Measurements from ENCODE around the gene FOXP3.
"Not testable (repeated sequence)": the region's sequence is repeated elsewhere in the genome, so short reads cannot be mapped to it uniquely, and the experiment has no call there.

FOXP3 gene, protein sequence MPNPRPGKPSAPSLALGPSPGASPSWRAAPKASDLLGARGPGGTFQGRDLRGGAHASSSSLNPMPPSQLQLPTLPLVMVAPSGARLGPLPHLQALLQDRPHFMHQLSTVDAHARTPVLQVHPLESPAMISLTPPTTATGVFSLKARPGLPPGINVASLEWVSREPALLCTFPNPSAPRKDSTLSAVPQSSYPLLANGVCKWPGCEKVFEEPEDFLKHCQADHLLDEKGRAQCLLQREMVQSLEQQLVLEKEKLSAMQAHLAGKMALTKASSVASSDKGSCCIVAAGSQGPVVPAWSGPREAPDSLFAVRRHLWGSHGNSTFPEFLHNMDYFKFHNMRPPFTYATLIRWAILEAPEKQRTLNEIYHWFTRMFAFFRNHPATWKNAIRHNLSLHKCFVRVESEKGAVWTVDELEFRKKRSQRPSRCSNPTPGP

DNA sequence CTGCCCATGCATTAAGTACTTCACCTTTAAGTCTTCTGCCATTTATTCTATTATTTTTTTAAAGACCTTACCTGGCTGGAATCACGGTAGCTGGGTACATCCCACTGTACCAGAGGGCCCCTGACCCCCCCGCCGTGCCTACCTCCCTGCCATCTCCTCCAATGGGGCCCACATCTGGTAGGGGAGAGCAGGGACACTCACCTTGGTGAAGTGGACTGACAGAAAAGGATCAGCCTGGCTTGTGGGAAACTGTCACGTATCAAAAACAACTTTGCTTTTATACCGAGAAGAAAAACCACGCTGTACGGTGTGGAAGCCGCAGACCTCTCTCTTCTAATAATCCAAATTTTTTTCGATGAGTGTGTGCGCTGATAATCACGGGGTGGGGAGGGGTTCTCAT, at the start of gene FOXP3:
FOXP3 (minus strand) TSS at position 251 of the 400 bp plus-strand sequence. CDS start 6,205 bp downstream, outside the sequence.
- no peak for DNase-seq

DNA sequence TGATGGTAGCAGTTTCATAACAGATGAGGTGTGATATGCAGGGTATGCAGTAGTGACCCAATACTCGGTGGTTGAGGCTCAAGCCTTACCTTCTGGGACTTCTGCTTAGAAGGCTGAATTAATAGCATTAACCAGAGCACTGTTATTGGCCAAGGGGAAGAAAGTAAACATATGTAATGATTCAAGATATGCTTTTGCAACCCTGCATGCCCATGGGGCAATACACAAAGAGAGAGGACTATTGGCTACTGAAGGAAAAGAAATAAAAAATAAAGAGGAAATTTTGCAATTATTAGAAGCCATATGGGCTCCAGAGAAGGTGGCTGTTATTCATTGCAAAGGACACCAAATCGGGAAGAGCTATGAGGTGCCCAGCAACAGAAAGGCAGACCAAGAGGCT, 47.7 kb upstream of the FOXP3 start:
- no peak for DNase-seq

DNA sequence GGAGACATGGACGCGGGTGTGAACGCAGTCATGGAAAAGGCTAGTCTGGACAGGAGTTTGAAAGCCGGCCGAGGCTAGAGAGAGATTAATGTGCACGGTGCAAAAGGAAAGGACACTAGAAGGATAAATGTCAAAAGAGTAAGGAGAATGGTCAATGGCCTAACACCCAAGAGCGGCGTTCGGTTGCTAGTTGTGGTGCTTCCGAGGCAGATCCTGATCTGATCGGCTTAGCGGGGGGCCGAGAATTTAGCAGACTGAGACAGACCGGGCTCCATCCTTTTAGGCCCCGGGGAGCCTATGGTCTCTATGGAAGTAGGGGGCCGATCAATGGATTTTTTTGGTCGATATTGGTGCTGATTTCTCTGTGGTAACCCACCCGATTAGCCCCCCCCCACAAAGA, 45.9 kb upstream of the FOXP3 start:
- no peak for DNase-seq

DNA sequence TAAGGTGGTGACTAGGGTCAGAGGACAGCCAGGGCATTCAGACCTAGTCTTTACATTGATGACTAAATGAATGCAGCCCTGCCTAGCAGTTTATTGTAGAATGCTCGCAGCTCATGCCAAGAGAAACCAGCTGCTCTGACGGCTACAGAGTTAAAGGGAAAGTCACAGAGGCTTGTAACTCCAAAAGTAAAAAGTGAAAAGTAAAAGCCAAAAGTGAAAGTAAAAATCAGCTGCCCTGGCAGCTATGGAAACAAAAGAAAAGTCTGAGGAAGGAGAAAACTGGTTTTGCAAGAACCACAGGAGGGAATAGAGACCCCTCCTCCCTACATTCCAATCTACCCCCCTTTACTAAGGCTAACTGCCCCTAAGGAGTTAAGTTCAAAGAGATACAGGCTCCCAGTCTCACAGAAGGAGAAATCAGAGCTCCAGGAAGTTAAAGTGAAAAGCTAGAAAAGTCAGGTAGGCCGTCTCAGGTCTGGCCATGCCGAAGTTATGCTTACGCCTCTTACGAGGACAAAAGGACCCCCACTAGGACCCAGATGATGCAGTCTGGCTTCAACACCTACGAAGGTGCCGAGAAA, 45.0 kb upstream of the FOXP3 start:
- no peak for DNase-seq

DNA sequence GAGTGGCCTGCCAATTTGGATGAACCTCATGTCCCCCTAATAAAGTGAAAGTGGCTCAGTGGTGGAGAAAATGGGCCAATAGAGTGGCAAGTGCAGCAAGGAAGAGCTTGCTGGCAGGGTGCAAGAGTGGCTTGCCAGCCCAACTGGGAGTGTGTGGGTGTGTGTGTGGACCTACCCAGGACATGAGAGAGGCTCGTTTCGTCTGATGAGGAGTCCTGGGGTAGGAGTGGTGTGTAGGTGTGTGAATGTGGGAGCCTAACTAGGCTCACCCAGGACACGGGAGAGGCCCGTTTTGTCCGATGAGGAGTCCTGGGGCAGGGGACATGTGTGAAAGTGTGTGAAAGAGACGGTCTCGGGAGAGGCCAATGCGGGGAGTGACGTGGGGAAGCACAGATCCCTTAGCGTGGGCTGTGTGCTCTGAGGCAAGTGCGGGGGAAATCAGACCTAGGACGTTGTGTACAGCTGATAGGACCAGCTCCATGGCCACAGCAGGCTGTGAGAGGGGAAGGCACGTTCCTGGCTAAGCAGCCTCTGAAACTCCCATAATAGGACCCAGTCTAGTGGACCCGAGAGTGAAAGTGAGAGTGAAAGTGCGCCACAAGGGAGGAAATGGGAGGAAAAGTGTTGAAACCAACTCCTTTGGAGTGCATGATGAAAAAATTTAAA, 44.2 kb upstream of the FOXP3 start:
- no peak for DNase-seq

DNA sequence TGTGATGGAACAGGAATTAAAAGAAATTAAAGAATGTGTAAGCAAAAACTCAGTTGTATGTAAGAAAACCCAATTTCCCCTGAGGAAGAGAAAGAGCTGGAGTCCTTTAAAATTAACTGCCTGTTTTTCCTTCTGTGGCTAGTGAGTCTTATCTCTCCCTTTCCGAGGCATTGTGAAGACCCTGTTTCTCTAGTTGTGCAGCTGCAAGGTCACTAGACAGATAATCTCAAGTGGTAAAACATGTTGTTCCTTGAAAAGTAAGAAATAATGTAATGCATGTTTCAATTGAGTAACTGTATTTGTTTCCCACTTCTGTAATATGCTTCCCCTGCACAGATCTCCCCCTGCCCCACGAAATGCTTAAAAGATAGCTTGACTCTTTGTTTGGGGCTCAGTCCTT, 43.3 kb upstream of the FOXP3 start:
- DNase-seq = not testable (repeated sequence)

DNA sequence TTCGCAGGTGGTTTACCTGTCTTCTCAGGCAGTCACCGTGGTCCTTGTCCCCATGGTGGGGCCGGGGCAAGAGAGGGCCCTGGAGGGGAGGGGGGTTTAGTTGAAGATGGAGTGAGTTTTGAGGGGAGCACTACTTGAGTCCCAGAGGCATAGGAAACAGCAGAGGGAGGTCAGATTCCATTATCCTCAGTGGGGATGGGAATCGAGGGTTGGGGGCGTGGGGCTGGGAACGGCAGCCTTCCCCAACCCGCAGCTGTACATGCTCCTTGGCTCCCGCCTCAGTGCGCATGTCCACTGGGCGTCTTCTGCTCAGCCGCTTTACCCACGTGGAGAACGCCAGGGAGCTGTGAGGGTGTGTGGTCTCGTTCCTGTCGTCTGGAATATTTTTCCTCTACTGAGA, 38.8 kb upstream of the FOXP3 start, which contains the start of gene GAGE10:
GAGE10 (plus strand) TSS at position 301 of the 400 bp plus-strand sequence. CDS start 1,214 bp downstream, outside the sequence.
- DNase-seq = no peak

DNA sequence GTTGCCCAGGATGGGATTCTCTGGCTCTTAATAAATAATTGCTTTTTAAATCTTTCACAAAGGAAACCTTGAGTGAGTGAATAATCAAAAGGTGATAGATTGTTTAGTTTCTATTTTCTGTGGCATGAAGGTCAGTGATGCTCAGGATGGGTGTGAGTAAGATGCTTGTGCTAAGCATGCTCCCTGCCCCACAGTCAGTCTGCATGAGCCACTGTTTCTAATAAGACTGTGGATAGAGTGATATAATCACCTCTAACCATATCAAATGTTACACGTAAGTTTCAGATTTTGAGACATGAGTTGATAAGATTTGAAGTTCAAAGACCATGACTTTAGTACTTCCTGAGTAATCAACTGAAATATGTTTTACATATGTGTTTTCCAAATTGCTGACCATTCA, 36.2 kb upstream of the FOXP3 start:
- no peak for DNase-seq

DNA sequence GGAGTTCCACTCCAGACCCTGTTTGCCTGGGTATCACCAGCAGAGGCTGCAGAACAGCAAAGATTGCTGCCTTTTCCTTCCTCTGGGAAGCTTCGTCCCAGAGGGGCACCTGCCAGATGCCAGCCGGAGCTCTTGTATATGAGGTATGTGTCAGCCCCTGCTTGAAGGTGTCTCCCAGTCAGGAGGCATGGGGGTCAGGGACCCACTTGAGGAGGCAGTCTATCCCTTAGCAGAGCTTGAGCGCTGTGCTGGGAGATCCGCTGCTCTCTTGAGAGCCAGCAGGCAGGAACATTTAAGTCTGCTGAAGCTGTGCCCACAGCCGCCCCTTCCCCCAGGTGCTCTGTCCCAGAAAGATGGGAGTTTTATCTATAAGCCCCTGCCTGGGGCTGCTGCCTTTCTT, 34.8 kb upstream of the FOXP3 start:
- DNase-seq = not testable (repeated sequence)

DNA sequence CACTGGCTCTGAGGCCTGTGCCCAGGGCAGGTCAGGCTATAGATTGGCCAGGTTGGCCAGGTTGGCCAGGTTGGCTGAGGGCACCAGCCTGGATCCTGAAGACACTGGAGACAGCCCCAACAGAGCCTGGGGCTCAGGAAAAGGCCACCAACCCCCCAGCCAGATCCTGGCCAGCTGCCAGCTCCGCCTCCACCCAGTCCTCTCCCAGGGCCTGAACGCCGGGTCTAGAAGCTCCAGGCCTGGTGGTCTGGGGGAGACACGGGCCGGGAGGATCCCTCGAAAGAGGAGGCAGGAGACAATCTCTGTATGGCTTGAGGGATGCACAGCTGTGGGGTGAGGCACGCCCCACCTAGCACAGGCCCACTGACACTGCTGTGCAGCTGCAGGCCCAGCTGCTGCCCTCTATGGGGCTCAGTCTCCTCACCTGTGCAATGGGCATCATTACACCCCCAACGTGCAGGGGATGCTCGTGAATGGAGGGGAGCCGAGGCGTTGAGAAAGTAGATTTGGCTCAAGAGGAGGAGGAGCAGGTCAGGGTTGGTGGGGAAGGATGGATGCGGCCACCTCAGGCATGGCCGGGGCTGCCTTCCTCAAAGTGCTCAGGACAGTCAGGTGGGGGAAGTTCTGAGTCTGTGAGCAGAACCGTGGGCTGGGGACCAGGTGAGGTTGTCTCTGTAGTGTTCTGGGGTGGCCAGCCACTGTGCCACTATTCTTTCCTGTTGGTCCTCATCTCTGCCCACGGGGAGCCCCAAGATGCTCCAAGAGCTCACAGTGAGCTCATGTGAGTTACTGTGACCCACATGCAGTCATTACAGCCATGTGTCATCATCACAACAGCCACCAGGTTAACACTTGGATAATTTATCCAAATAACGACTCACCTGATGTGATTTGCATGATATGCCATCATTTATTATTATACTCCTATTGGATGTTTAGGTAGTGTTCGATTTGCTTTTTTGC, 28.2 kb upstream of the FOXP3 start:
- DNase-seq = no peak

DNA sequence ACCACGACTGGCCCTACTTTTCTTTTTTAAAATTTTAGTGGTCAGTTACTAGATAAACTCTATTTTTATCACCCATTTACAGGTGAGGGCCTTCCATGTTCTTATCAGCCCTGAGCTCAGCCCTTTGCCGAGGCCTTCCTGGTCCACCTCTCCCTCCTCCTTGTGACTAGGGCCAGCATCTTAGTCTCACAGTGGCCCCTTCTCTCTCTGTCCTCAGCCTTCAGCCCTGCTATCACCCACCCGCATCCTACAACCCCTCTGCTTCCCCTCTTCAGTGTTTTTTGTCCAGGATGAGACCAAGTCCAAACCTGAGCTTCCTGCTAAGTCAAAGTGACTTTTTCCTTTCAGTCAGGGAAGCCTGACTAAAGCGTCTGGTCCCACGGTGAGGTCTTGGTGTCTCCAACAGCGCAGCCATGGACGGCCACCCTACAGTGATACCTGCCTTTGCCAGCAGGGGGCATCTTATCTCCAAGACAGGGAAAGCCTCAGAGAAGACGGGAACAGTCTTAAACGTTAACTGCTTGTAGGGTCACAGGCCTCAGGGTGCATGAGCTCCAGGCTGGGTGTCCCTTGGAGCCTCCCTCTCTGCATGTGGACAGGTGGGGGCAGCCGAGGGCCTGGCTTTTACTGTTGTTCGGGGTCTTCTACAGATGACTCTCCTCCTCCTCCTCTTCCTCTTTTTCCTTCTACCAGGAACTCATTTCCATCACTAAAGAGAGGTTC, 27.3 kb upstream of the FOXP3 start:
- DNase-seq = peak; percentile 63

DNA sequence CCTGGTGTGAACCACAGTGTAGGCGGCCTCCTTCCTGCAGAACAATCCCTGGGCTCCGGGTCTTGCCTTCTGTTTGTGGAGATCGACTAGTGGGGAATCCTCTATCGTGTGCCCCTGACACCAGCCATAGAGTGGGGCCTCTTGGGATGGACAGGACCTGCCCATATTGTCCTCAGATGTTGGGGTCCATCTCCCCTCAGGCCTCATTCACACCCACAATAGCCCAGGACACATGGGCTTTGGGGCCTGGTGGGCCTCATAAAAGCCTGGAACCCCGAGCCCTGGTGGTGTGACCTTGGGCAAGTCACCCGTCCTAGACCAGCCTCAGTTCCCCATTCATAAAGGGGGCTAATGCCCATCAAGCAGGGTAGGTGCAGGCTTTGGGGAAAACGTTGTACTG, 25.7 kb upstream of the FOXP3 start:
- DNase-seq = no peak

DNA sequence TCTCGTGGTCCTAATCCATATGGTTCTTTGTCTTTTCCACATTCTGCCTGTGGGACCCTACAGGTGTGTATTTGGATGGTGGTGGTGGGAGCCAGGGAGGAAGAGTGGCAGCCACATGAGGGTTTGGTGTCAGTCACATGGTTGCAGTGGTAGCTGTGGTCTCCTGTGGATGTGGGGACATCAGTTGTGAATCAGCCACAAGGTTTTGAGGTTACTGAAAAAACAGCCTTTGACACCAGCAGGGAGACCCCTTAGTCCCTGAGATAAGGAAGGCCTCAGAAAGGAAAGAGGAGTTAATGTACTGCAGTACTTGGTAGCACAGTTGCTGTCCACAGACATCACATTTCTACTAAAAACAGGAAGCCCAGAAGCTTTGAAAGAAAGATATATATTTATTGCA, 23.2 kb upstream of the FOXP3 start:
- no peak for DNase-seq

DNA sequence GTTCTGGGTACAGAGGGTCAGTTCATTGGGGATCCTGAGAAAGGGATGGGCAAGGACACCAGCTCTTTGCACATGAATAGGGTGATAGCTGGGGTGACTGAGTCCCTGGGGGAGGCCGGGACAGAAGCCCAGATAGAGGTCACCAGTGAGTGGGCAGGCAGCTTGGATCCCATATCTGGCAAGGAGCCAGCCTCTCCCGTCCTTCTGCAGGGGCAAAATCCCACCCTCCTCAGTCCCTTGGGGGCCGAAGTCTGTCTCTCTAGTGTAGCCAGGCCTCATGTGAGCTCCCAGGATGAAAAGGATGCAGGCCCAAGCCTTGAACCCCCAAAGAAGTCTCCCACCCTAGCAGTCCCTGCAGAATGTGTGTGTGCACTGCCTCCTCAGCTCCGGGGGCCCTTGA, 22.1 kb upstream of the FOXP3 start:
- DNase-seq = no peak

DNA sequence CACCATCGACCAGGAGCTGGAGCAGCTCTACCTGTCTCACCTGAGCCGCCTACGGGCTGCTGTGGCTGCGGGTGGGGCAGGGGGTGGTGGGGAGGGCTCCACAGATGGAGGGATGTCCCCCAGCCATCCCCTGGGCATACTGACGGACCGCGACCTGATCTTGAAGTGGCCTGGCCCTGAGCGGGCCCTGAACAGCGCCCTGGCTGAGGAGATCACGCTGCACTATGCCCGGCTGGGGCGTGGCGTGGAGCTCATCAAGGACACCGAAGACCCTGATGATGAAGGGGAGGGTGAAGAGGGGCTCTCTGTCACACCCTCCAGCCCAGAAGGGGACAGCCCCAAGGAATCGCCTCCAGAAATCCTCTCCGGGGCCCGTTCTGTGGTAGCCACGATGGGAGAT, 21.6 kb upstream of the FOXP3 start:
- DNase-seq = no peak

DNA sequence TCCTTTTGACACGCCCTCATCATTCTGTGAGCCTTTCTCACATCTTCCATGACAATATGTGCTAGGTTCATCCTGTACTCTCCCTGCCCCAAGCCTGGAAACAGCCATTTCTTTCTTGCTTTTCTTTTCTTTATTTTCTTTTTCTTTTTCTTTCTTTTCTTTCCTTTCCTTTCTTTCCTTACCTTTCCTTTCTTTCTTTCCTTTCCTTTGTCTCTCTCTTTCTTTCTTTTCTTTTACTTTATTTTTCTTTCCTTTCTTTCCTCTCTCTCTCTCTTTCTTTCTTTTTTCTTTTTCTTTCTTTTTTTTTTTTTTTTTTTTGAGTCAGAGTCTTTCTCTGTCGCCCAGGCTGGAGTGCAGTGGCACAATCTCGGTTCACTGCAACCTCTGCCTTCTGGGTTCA, 19.7 kb upstream of the FOXP3 start:
- DNase-seq = no peak

DNA sequence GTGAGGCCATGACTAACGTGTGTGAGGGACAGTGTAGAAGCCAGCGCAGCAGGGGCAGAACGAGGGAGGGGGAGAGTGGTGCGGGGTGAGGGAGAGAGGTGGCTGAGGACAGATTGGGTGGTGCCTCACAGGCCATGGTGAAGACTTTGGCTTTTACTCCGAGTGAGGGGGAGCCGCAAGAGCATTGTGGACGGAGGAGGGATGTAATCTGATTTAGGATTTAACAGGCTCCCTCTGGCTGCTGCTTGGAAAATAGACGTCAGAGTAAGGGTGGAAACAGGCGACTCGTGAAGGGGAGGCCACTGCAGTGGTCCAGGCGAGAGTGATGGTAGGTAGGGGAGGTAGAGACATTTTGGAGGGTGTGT, 18.1 kb upstream of the FOXP3 start:
- DNase-seq = no peak

DNA sequence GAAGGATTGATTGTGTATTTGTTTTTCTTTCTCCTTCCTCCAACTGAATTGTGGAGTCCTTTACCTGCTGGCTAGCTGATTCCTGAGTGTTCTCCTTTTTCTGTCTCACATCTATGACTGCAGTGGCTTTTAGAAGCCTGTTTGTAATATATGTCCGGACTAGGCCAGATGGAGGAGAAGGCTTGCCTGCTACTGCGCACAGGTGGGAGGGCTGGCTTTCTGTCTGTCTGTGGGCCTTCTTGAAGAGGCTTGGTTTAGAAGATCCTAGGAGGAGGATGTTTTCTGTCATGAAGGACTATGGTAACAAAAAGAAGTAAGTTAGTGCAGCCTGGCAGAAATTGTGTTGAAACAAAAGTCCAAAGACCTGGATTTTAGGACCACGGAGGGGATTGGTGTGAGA, 13.6 kb upstream of the FOXP3 start:
- DNase-seq = no peak

DNA sequence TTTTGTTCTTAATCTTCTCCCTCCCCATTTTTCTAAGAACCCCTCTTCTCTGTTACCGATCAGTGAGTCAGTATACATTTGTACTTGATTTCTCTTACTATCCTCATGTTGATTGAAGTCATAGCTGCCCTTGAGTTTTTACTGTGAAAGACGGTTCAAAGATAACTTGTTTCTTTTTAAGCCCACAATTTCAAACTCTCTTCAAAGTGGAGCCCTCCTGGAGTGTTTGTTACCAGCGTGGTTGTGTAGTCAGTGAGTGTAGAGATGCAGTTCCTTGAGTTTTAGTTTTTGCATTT, 13.0 kb upstream of the FOXP3 start:
- DNase-seq = no peak

DNA sequence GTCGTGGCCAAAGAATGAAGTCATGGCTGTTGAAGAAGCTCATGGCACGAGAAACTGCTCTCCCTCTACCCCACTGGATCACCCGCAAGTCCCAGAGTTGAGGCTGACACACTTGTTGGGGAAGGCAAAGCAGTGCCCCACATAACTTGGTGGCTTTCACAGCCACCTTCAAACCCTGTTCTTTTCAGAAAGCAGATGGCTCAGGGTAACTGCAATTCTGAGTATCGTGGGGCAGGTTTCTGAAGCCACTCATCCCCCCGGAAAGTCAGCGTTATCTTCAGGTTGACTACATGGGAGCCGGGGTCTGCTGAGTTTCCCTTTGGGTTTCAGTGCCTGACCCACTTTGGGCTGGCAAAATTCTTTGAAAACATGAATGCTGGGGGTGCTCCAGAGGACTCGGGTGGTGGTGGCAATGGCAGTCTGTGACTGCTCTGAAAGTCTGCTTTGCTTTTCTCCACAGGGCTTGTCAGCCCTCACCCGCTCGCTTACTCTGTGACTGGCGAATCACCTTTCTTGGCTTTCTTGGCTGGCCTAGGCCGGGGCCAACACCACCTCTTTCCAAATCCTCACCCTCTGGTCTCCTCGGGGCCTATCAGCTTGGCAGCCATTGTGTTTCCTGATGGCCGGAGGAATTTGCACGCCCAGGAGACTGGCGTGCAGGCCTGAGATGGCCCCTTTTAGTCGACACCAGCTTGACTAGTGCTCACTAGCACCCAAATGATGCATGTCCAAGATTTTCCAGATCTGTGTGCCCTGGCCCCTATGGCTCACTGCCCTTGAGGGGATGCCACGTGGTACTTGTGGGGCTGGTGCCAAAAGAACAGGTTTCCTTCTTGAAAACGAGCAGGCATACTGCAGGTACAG, 12.4 kb upstream of the FOXP3 start:
- no peak for DNase-seq

DNA sequence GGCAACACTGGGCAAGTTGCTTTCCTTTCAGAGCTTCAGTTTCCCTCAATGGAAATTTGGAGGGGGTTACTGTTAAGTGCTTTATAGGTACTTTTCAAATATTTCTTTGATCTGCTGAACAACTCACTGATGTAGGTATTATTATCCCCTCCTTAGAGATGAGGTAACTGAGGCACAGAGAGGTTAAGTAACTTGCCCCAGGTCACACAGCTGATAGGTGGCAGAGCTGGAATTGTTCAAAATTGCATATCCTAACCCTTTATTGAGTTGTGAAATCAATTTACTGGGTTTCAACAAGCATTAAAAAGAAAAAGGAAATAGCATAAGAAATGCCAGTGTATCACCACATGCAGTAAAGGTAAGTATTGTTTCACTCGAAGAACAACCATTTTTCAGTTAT, 11.7 kb upstream of the FOXP3 start:
- no peak for DNase-seq
